CD14-positive monocyte (primary cell): Measurements from ENCODE around the gene KCNH5. TPM values are rescaled to one million over a fixed set of nuclear protein-coding genes. Genes with fewer than 3 reads are reported as not detected.

Source experiments
- DNase-seq, 3 donors: peaks; one replicate each; pipeline ENCODE4 v3.0.0-alpha.2; 2011 to 2022
- H2AFZ ChIP-seq: 2 replicates; pipeline ENCODE4 v1.6.0; 2012; ENCODE audit warnings: mild to moderate bottlenecking, low read depth, low read length, inconsistent platforms; ENCODE audit not compliant: insufficient read depth, poor library complexity, severe bottlenecking
- H3K27ac ChIP-seq, 2 donors: 1 replicate in 1 of 2; 2 replicates in 1 of 2; pipeline ENCODE4 v1.5.1; 2012 to 2013; ENCODE audit warnings: low read length in 2 of 2, control low read depth in 1 of 2, inconsistent platforms in 1 of 2, low read depth in 1 of 2, mild to moderate bottlenecking in 1 of 2
- H3K27me3 ChIP-seq, 2 donors: one replicate each; pipeline versions ENCODE4 v1.6.0 to v1.6.1; 2011 to 2013; ENCODE audit warnings: low read length in 2 of 2; ENCODE audit not compliant: control insufficient read depth in 2 of 2, insufficient read depth in 2 of 2
- H3K36me3 ChIP-seq, 2 donors: replicated peaks in 1 of 2; 1 replicate in 1 of 2; 2 replicates in 1 of 2; pipeline versions ENCODE4 v1.5.1 to v1.6.1; 2012 to 2013; ENCODE audit warnings: low read length in 2 of 2, control low read depth in 1 of 2, inconsistent platforms in 1 of 2, mild to moderate bottlenecking in 1 of 2; ENCODE audit not compliant: insufficient read depth in 2 of 2, control insufficient read depth in 1 of 2
- H3K4me1 ChIP-seq, 2 donors: 1 replicate in 1 of 2; 2 replicates in 1 of 2; pipeline versions ENCODE4 v1.5.1 to v1.6.1; 2012 to 2013; ENCODE audit warnings: low read length in 2 of 2, control low read depth in 1 of 2, inconsistent platforms in 1 of 2, mild to moderate bottlenecking in 1 of 2, moderate library complexity in 1 of 2; ENCODE audit not compliant: insufficient read depth in 2 of 2, control insufficient read depth in 1 of 2
- H3K4me2 ChIP-seq: replicated peaks from 2 replicates; pipeline ENCODE3; 2012; ENCODE audit warnings: low read length, moderate library complexity, mild to moderate bottlenecking; ENCODE audit not compliant: poor library complexity, severe bottlenecking; ENCODE audit errors: extremely low read depth
- H3K4me3 ChIP-seq, 3 experiments: fragments of 200-600 bp in 1 of 3; sonication (generic) in 1 of 3; replicated peaks in 1 of 3; 1 replicate in 2 of 3; 2 replicates in 1 of 3; pipeline ENCODE4 v1.5.1; 2011 to 2013; ENCODE audit warnings: low read length in 3 of 3, mild to moderate bottlenecking in 3 of 3, control low read depth in 2 of 3, low read depth in 2 of 3, inconsistent platforms in 1 of 3, moderate library complexity in 1 of 3
- H3K79me2 ChIP-seq: 2 replicates; pipeline ENCODE4 v1.6.0; 2012; ENCODE audit warnings: mild to moderate bottlenecking, control low read depth, inconsistent platforms, low read length, moderate library complexity; ENCODE audit not compliant: insufficient read depth
- H3K9ac ChIP-seq: 2 replicates; pipeline ENCODE4 v1.6.0; 2017; ENCODE audit warnings: low read length, mild to moderate bottlenecking; ENCODE audit not compliant: insufficient read depth, poor library complexity, severe bottlenecking
- H3K9me3 ChIP-seq, 2 donors: replicated peaks in 1 of 2; 1 replicate in 1 of 2; 2 replicates in 1 of 2; pipeline versions ENCODE4 v1.5.1 to v1.6.1; 2012 to 2013; ENCODE audit warnings: low read length in 2 of 2, control low read depth in 1 of 2; ENCODE audit not compliant: control insufficient read depth in 1 of 2, insufficient read depth in 1 of 2
- H4K20me1 ChIP-seq: 2 replicates; pipeline ENCODE4 v1.6.0; 2012; ENCODE audit warnings: mild to moderate bottlenecking, low read length, control low read depth, moderate library complexity; ENCODE audit not compliant: insufficient read depth
- H3K27ac Mint-ChIP-seq, 7 donors: one replicate each; pipeline ENCODE4 v1.8.0; 2020; ENCODE audit warnings: mild to moderate bottlenecking in 7 of 7, mixed read lengths in 7 of 7, moderate library complexity in 6 of 7, inconsistent platforms in 2 of 7
- H3K27me3 Mint-ChIP-seq, 3 donors: one replicate each; pipeline ENCODE4 v1.8.0; 2021 to 2022; ENCODE audit warnings: low read depth in 3 of 3, mild to moderate bottlenecking in 3 of 3, mixed read lengths in 3 of 3, moderate library complexity in 3 of 3, inconsistent platforms in 1 of 3
- H3K36me3 Mint-ChIP-seq, 2 donors: one replicate each; pipeline ENCODE4 v1.8.0; 2020; ENCODE audit warnings: mixed read lengths in 2 of 2, inconsistent platforms in 1 of 2, mild to moderate bottlenecking in 1 of 2
- H3K4me1 Mint-ChIP-seq: one replicate; pipeline ENCODE4 v1.8.0; 2020; ENCODE audit warnings: mild to moderate bottlenecking, mixed read lengths
- H3K4me3 Mint-ChIP-seq, 2 donors: one replicate each; pipeline ENCODE4 v1.8.0; 2020; ENCODE audit warnings: mild to moderate bottlenecking in 2 of 2, mixed read lengths in 2 of 2, moderate library complexity in 1 of 2
- H3K9me3 Mint-ChIP-seq, 7 donors: one replicate each; pipeline ENCODE4 v1.8.0; 2020 to 2022; ENCODE audit warnings: mixed read lengths in 7 of 7, mild to moderate bottlenecking in 6 of 7, moderate library complexity in 6 of 7, inconsistent platforms in 2 of 7
- WGBS: methylation state at CpG from one replicate; pipeline ENCODE4 v1.1.5; 2013; ENCODE audit warnings: missing lambda C conversion rate; ENCODE audit not compliant: insufficient coverage; 5-methylcytosine and 5-hydroxymethylcytosine counted together
- intact Hi-C, 2 donors: fragments of 100-400 bp; cut with micrococcal nuclease; formaldehyde crosslinking; loops; one replicate each; pipeline versions ENCODE4 v1.15.0 to v1.15.1; 2023
- polyA plus RNA-seq, 3 donors: library from polyadenylated mRNA; depleted of rRNA in 1 of 3; unstranded in 2 of 3; stranded (reverse) in 1 of 3; fragments of 300-500 nt in 2 of 3; fragments of >200 nt in 1 of 3; fragmentation: Illumina TruSeq in 2 of 3; gene quantifications; 1 replicate in 2 of 3; 2 replicates in 1 of 3; pipeline ENCODE4 v1.2.3, GENCODE V29; 2012 to 2021
- TF ChIP-seq, protein P1 (sequence below): fragments of 200-600 bp; IDR thresholded peaks from one replicate; pipeline ENCODE4 v1.8.0; 2022; ENCODE audit warnings: antibody characterized with exemption, mild to moderate bottlenecking

The KCNH5 gene
- polyA plus RNA-seq, 3 donors, result not detected

DNA sequence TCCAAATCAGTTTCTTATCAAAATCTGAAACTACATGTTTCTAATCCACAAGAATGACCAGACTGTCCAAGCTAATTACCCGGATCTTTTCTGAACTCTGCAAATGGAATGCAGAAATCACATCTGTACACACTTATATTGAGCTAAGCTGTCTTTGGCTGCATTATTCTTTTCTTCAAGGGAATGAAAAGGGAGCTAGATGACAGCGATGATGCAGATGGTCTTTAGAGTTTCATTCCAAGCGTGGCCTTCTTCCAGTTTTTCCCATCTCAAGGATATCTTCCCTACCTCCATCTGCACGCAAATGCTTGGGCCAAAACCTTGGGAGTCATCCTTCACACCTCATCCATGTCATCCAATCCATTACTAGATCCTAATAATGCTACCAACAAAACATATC is 12.6 kb downstream of the KCNH5 start:
- Histone ChIP-seq H4K20me1 (no peaks in the 10 kb centered on the region), H3K27ac (no peak overlapping the region), H3K9ac (no peak overlapping the region), H3K4me3 (no peak overlapping the region), H3K36me3 (no peaks in the 10 kb centered on the region), H3K4me1 (no peaks in the 10 kb centered on the region), H2AFZ (no peak overlapping the region), H3K27me3 (no peaks in the 10 kb centered on the region), H3K4me2 (no peak overlapping the region), H3K9me3 (no peaks in the 10 kb centered on the region), H3K79me2 (no peaks in the 10 kb centered on the region)
- TF ChIP-seq, protein P1, sequence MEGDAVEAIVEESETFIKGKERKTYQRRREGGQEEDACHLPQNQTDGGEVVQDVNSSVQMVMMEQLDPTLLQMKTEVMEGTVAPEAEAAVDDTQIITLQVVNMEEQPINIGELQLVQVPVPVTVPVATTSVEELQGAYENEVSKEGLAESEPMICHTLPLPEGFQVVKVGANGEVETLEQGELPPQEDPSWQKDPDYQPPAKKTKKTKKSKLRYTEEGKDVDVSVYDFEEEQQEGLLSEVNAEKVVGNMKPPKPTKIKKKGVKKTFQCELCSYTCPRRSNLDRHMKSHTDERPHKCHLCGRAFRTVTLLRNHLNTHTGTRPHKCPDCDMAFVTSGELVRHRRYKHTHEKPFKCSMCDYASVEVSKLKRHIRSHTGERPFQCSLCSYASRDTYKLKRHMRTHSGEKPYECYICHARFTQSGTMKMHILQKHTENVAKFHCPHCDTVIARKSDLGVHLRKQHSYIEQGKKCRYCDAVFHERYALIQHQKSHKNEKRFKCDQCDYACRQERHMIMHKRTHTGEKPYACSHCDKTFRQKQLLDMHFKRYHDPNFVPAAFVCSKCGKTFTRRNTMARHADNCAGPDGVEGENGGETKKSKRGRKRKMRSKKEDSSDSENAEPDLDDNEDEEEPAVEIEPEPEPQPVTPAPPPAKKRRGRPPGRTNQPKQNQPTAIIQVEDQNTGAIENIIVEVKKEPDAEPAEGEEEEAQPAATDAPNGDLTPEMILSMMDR, result no peak
- H3K27ac Mint-ChIP-seq, result no peak overlapping the region
- no peaks in the 10 kb centered on the region for H3K36me3 Mint-ChIP-seq
- H3K27me3 Mint-ChIP-seq, result no peaks in the 10 kb centered on the region
- 100% methylated on average over 1 of the region's 4 CpGs for whole genome bisulfite sequencing
- no peak for DNase-seq
- H3K9me3 Mint-ChIP-seq, result no peaks in the 10 kb centered on the region
- H3K4me1 Mint-ChIP-seq, result no peaks in the 10 kb centered on the region
- H3K4me3 Mint-ChIP-seq, result no peak overlapping the region
- intact Hi-C loops, result no loop called here

DNA sequence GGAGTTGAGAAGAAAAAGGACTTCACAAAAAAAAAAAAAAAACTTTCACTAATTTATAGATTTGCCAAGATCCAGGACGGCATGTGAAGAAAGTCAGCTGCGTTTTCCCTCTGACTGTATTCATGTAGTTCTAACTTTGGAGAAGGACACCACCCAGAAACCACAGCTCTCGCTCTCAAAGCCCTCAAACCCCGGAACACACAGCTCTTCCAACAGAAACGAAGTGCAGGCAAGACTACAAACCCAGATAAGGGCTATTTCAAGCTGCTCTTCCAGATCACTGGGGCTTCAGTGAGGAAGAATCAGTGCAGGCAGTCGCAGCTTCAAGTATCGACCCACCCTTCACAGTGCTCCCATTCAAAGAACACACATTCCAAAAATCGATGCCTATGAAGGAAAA is 13.2 kb downstream of the KCNH5 start:
- H3K79me2 ChIP-seq, result no peaks in the 10 kb centered on the region
- no peaks in the 10 kb centered on the region for H4K20me1 ChIP-seq
- no peaks in the 10 kb centered on the region for H3K27me3 ChIP-seq
- no peak overlapping the region for H3K4me2 ChIP-seq
- H3K4me3 ChIP-seq, result no peak overlapping the region
- WGBS, result no CpG with 5 or more reads among the region's 8 CpGs
- H3K27ac ChIP-seq, result no peak overlapping the region
- H3K9me3 ChIP-seq, result no peaks in the 10 kb centered on the region
- no peaks in the 10 kb centered on the region for H3K4me1 ChIP-seq
- Mint-ChIP-seq H3K27ac (peak overlapping the region in 1 of 7 donors; percentile 64), H3K4me3 (no peak overlapping the region), H3K4me1 (no peaks in the 10 kb centered on the region), H3K36me3 (no peaks in the 10 kb centered on the region), H3K9me3 (no peaks in the 10 kb centered on the region), H3K27me3 (no peaks in the 10 kb centered on the region)
- intact Hi-C loops, result no loop called here
- no peaks in the 10 kb centered on the region for H3K36me3 ChIP-seq
- no peak overlapping the region for H3K9ac ChIP-seq
- no peak for DNase-seq
- TF ChIP-seq, protein P1, result no peak
- H2AFZ ChIP-seq, result no peak overlapping the region
